SK-N-SH treated with all-trans-retinoic acid at 6 μM for 48 hours (cell line): ENCODE data around the gene NMT2.
A peak's percentile ranks its signal among the peaks of the same experiment; 100 is the strongest.

Experiments
- ATAC-seq: fragments of 200-7000 bp; cut with Tn5 transposase; 3 replicates; pipeline ENCODE4 v1.9.1; 2020; ENCODE audit warnings: mild to moderate bottlenecking, moderate library complexity
- ARNTL ChIP-seq: fragments of 450-650 bp; formaldehyde crosslinking; IDR thresholded peaks from 2 replicates; pipeline ENCODE4 v1.5.0; 2020; ENCODE audit warnings: low read depth, mild to moderate bottlenecking, moderate library complexity, borderline replicate concordance
- CSDC2 ChIP-seq: fragments of 250-450 bp; sonication (Bioruptor Pico); IDR thresholded peaks from 2 replicates; pipeline ENCODE4 v1.5.0; 2020; ENCODE audit warnings: mild to moderate bottlenecking, moderate library complexity
- CSRNP3 ChIP-seq: fragments of 250-450 bp; sonication (Bioruptor Pico); IDR thresholded peaks from 2 replicates; pipeline ENCODE4 v1.5.1; 2021; ENCODE audit warnings: mild to moderate bottlenecking, moderate library complexity
- GLIS3 ChIP-seq: fragments of 250-450 bp; sonication (Bioruptor Pico); IDR thresholded peaks from 2 replicates; pipeline ENCODE4 v1.5.0; 2020; ENCODE audit warnings: mild to moderate bottlenecking, moderate library complexity
- ISL1 ChIP-seq: fragments of 250-450 bp; sonication (Bioruptor Pico); IDR thresholded peaks from 2 replicates; pipeline ENCODE4 v2.1.2; 2022; ENCODE audit warnings: mild to moderate bottlenecking, moderate library complexity
- POU6F1 ChIP-seq: fragments of 250-450 bp; sonication (Bioruptor Pico); IDR thresholded peaks from 2 replicates; pipeline ENCODE4 v1.8.0; 2021; ENCODE audit warnings: low read depth, mild to moderate bottlenecking, moderate library complexity, borderline replicate concordance
- PPARA ChIP-seq: fragments of 250-450 bp; sonication (Bioruptor Pico); IDR thresholded peaks from 2 replicates; pipeline ENCODE4 v1.5.0; 2020; ENCODE audit warnings: mild to moderate bottlenecking, borderline replicate concordance
- RARB ChIP-seq: fragments of 250-450 bp; sonication (Bioruptor Pico); IDR thresholded peaks from 2 replicates; pipeline ENCODE4 v1.8.0; 2021; ENCODE audit warnings: mild to moderate bottlenecking, moderate library complexity
- SNAI2 ChIP-seq: fragments of 250-450 bp; sonication (Bioruptor Pico); IDR thresholded peaks from 2 replicates; pipeline ENCODE4 v1.5.0; 2020; ENCODE audit warnings: mild to moderate bottlenecking, moderate library complexity
- TCF4 ChIP-seq: fragments of 250-450 bp; sonication (Bioruptor Pico); IDR thresholded peaks from 2 replicates; pipeline ENCODE4 v1.8.0; 2021; ENCODE audit warnings: mild to moderate bottlenecking, moderate library complexity, borderline replicate concordance
- TSHZ2 ChIP-seq: fragments of 250-450 bp; sonication (Bioruptor Pico); IDR thresholded peaks from 2 replicates; pipeline ENCODE4 v1.5.0; 2020; ENCODE audit warnings: mild to moderate bottlenecking, moderate library complexity
- ZFP3 ChIP-seq: fragments of 250-450 bp; sonication (Bioruptor Pico); IDR thresholded peaks from 2 replicates; pipeline ENCODE4 v1.5.0; 2020; ENCODE audit warnings: mild to moderate bottlenecking, moderate library complexity
- ZNF565 ChIP-seq: fragments of 450-650 bp; formaldehyde crosslinking; conservative IDR thresholded peaks from 2 replicates; pipeline ENCODE4 v1.5.0; 2020; ENCODE audit warnings: low read depth, mild to moderate bottlenecking, moderate library complexity
- ZNF70 ChIP-seq: fragments of 450-650 bp; formaldehyde crosslinking; IDR thresholded peaks from 2 replicates; pipeline ENCODE4 v1.5.0; 2020; ENCODE audit warnings: mild to moderate bottlenecking, moderate library complexity
- ZNF8 ChIP-seq: fragments of 450-650 bp; formaldehyde crosslinking; IDR thresholded peaks from 2 replicates; pipeline ENCODE4 v1.5.0; 2020; ENCODE audit warnings: mild to moderate bottlenecking, moderate library complexity

NMT2 gene

GRCh38 chr10:15088428-15089261 is 79.8 kb downstream of the NMT2 start, which contains the start of gene ACBD7:
Gene ACBD7 (minus strand): TSS chr10:15088776. CDS start chr10:15088728, 48 bp downstream.
- peak; percentile 99 for ATAC-seq
- TF ChIP-seq ISL1 (no peak), GLIS3 (CRISPR knock-in tag) (no peak), ARNTL (CRISPR knock-in tag) (no peak), TSHZ2 (CRISPR knock-in tag) (no peak), ZFP3 (CRISPR knock-in tag) (no peak), ZNF8 (no peak), SNAI2 (CRISPR knock-in tag) (no peak)

- peak; percentile 50 for ATAC-seq
- no peak for TF ChIP-seq CSRNP3 (CRISPR knock-in tag)
- no peak for TF ChIP-seq ARNTL (CRISPR knock-in tag)
- no peak for TF ChIP-seq ZNF70 (CRISPR knock-in tag)
- no peak for TF ChIP-seq CSDC2 (CRISPR knock-in tag)
- no peak for TF ChIP-seq ZFP3 (CRISPR knock-in tag)
- no peak for TF ChIP-seq SNAI2 (CRISPR knock-in tag)
- TF ChIP-seq ZNF565 = no peak
- TF ChIP-seq POU6F1 (CRISPR knock-in tag) = no peak
- no peak for TF ChIP-seq RARB
- TF ChIP-seq TSHZ2 (CRISPR knock-in tag) = no peak
- TF ChIP-seq PPARA (CRISPR knock-in tag) = no peak
- no peak for TF ChIP-seq TCF4 (CRISPR knock-in tag)
Observed at GRCh38 chr10:15084502-15084922, 84.0 kb downstream of the NMT2 start.

GRCh38 chr10:15083674-15084501 is 84.6 kb downstream of the NMT2 start:
- no peak for TF ChIP-seq TSHZ2 (CRISPR knock-in tag)

More at GRCh38 chr10:15083674-15084501, 84.6 kb downstream of the NMT2 start:
- ATAC-seq = no peak
